Nephron progenitor cell (in vitro differentiated cells): ENCODE measurements around the gene RDX.

ENCODE experiments used
- DNase-seq: peaks from one replicate; pipeline ENCODE4 v3.0.0; 2021
- H3K27ac Mint-ChIP-seq: 2 replicates; pipeline ENCODE4 v1.8.0; 2021; ENCODE audit warnings: mild to moderate bottlenecking, moderate library complexity, mixed read lengths
- H3K27me3 Mint-ChIP-seq: 2 replicates; pipeline ENCODE4 v1.8.0; 2021; ENCODE audit warnings: mild to moderate bottlenecking, low read depth, mixed read lengths; ENCODE audit not compliant: poor library complexity
- H3K36me3 Mint-ChIP-seq: 2 replicates; pipeline ENCODE4 v1.8.0; 2021; ENCODE audit warnings: low read depth, mixed read lengths
- H3K4me1 Mint-ChIP-seq: 2 replicates; pipeline ENCODE4 v1.8.0; 2021; ENCODE audit warnings: mixed read lengths
- H3K4me3 Mint-ChIP-seq: 2 replicates; pipeline ENCODE4 v1.8.0; 2021; ENCODE audit warnings: mild to moderate bottlenecking, moderate library complexity, mixed read lengths
- H3K9me3 Mint-ChIP-seq: 2 replicates; pipeline ENCODE4 v1.8.0; 2021; ENCODE audit warnings: mild to moderate bottlenecking, moderate library complexity, mixed read lengths
- TF ChIP-seq, protein P1 (sequence below): fragments of 200-600 bp; sonication (generic); IDR thresholded peaks from 2 replicates; pipeline ENCODE4 v1.5.0; 2021; ENCODE audit warnings: antibody characterized with exemption

Gene RDX

DNA sequence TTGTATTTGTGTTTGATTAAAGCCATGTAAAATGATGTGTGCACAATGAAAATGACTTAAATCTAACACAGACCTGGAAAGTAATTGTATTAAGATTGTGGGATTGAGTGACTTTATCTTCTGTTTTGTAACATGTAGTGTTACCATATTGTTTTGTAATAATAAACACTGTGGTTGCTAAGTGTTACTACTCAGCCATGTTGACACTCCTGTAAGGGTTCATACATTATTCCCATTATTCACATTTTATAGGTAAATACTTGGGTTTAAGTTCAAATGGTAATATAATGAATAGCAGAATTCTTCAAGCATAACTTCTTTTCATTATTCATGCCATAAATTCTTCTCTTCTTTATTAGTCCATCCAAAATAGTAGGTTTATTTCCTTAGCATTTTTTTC is 134.2 kb downstream of the RDX start:
- peaks cover 14% of the 10 kb centered on the region for H3K4me1 Mint-ChIP-seq
- DNase-seq, result no peak
- H3K36me3 Mint-ChIP-seq, result peaks cover 38% of the 10 kb centered on the region
- H3K4me3 Mint-ChIP-seq, result no peak overlapping the region
- TF ChIP-seq, protein P1, sequence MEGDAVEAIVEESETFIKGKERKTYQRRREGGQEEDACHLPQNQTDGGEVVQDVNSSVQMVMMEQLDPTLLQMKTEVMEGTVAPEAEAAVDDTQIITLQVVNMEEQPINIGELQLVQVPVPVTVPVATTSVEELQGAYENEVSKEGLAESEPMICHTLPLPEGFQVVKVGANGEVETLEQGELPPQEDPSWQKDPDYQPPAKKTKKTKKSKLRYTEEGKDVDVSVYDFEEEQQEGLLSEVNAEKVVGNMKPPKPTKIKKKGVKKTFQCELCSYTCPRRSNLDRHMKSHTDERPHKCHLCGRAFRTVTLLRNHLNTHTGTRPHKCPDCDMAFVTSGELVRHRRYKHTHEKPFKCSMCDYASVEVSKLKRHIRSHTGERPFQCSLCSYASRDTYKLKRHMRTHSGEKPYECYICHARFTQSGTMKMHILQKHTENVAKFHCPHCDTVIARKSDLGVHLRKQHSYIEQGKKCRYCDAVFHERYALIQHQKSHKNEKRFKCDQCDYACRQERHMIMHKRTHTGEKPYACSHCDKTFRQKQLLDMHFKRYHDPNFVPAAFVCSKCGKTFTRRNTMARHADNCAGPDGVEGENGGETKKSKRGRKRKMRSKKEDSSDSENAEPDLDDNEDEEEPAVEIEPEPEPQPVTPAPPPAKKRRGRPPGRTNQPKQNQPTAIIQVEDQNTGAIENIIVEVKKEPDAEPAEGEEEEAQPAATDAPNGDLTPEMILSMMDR, result no peak
- H3K27ac Mint-ChIP-seq, result no peak overlapping the region
- no peaks in the 10 kb centered on the region for H3K9me3 Mint-ChIP-seq
- no peaks in the 10 kb centered on the region for H3K27me3 Mint-ChIP-seq

DNA sequence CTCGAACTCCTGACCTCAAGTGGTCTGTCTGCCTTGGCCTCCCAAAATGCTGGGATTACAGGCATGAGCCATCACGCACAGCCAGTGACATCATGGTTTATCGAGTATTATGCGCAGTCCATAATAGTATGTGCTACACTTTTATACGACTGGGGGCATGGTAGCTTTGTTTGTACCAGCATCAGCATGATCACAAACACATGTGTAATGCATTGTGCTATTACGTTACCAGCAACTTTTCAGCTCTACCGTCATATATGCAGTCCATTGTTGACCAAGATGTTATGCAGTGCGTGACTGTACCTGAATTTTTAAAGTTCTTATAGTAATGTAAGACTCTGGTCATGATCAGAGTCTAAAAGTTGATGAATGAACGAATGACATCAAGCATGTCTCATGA is 135.4 kb downstream of the RDX start:
- no peak for DNase-seq
- TF ChIP-seq, protein P1, result no peak
- Mint-ChIP-seq H3K4me3 (no peak overlapping the region), H3K36me3 (peaks cover 38% of the 10 kb centered on the region), H3K4me1 (peaks cover 14% of the 10 kb centered on the region), H3K27ac (no peak overlapping the region), H3K27me3 (no peaks in the 10 kb centered on the region), H3K9me3 (no peaks in the 10 kb centered on the region)

DNA sequence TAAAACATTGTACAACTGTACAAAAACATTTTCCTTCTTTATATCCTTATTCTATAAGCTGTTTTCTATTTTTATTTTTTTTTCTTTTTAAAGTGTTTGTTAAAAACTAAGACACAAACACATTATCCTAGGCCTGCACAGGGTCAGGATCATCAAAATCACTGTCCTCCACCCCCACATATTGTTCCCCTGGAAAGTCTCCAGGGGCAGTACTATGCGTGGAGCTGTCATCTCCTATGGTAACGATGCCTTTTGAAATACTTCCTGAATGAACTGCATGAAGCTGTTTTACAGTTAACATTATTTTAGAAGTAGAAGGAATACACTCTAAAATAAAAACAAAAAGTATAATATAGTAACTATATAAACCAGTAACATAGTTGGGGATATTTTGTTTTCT is 136.0 kb downstream of the RDX start:
- H3K4me1 Mint-ChIP-seq, result peaks cover 14% of the 10 kb centered on the region
- no peak overlapping the region for H3K4me3 Mint-ChIP-seq
- TF ChIP-seq, protein P1, result no peak
- H3K27ac Mint-ChIP-seq, result no peak overlapping the region
- H3K27me3 Mint-ChIP-seq, result no peaks in the 10 kb centered on the region
- DNase-seq, result no peak
- peaks cover 40% of the 10 kb centered on the region for H3K36me3 Mint-ChIP-seq
- no peaks in the 10 kb centered on the region for H3K9me3 Mint-ChIP-seq

DNA sequence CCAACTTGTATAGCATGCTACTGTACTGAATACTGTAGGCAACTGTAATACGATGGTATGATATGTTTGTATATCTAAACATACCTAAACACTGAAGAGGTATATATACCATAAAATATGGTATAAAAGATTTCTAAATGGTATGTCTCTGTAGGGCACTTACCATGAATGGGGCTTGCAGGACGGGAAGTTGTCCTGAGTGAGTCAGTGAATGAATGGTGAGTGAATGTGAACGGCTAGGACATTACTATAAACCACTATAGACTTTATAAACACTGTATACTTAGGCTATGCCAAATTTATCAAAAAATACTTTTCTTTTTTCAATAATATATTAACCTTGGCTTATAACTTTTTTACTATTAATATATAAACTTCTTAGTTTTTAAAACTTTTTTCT is 136.4 kb downstream of the RDX start:
- no peaks in the 10 kb centered on the region for H3K27me3 Mint-ChIP-seq
- DNase-seq, result no peak
- TF ChIP-seq, protein P1, result no peak
- H3K36me3 Mint-ChIP-seq, result peaks cover 40% of the 10 kb centered on the region
- H3K4me1 Mint-ChIP-seq, result peaks cover 14% of the 10 kb centered on the region
- H3K9me3 Mint-ChIP-seq, result no peaks in the 10 kb centered on the region
- H3K4me3 Mint-ChIP-seq, result no peak overlapping the region
- no peak overlapping the region for H3K27ac Mint-ChIP-seq

DNA sequence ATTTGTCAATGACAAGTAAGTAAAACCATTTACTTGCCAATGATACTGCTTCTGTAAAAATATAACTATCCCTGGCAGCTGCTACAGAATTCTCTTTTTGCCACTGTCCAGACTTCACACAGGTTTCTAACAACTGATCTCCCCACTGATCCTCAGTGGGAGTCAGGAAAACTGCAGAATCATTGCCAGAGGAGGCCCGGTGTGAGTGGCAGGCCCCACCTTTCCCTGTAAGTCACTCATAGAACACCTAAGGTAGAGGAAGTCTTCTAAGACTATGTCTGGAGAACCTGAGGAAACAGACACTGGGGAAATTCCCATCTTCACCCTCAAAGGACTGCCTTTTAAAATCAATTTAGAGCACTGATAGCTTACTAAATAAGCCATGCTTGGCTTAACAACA is 136.9 kb downstream of the RDX start:
- Mint-ChIP-seq H3K4me1 (peaks cover 14% of the 10 kb centered on the region), H3K27me3 (no peaks in the 10 kb centered on the region), H3K4me3 (no peak overlapping the region), H3K36me3 (peaks cover 39% of the 10 kb centered on the region), H3K9me3 (no peaks in the 10 kb centered on the region), H3K27ac (no peak overlapping the region)
- TF ChIP-seq, protein P1, result no peak
- no peak for DNase-seq

DNA sequence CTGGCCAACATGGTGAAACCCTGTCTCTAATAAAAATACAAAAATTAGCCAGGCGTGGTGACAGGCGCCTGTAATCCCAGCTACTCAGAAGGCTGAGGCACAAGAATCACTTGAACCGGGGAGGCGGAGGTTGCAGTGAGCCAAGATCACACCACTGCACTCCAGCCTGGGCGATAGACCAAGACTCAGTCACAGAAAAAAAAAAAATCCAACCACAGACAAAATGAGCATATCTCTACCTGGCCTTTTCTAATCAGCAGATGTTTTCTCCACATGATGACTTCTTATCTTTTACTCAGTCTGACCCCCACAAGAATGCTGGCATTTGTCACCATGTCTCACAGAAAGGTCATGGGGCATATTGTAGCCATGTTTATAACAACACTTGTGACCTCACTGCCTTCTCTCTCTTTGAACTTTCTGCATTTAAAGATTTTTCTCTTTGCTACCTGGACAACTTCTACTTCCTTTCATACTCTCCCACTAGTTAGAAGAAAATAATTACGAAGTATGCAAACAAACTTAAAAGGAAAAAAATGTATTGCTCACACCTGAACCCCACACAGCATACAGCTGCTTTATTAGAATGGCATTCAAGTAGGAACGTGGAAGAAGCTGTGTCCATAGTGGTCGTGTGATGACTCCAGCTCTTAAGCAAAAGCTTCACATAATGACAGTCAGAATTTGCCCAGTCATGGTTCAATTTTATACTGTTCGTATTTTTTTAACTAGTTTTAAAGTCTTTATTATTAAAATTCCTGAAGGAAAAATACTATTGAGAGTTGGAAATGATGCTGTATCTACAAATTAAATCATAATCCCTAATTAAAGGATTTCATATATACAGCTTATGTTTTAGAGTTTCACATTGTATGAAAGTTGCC is 137.9 kb downstream of the RDX start:
- no peak for DNase-seq
- Mint-ChIP-seq H3K4me1 (peaks cover 14% of the 10 kb centered on the region), H3K9me3 (no peaks in the 10 kb centered on the region), H3K27ac (peak overlapping the region; percentile 75), H3K4me3 (no peak overlapping the region), H3K27me3 (no peaks in the 10 kb centered on the region), H3K36me3 (peaks cover 38% of the 10 kb centered on the region)
- TF ChIP-seq, protein P1, result no peak
